Skeletal muscle satellite cell (primary cell): ENCODE results near the gene IFT88.
"Not testable (repeated sequence)": the region's sequence is repeated elsewhere in the genome, so short reads cannot be mapped to it uniquely, and the experiment has no call there.

Source experiments
- H3K27me3 ChIP-seq: 2 replicates; pipeline ENCODE4 v1.7.0; 2013; ENCODE audit warnings: low read length; ENCODE audit not compliant: control insufficient read depth, insufficient read depth
- H3K36me3 ChIP-seq: 2 replicates; pipeline ENCODE4 v1.7.0; 2013; ENCODE audit warnings: mild to moderate bottlenecking, control low read depth, low read length; ENCODE audit not compliant: insufficient read depth
- H3K4me1 ChIP-seq: 2 replicates; pipeline ENCODE4 v1.7.0; 2013; ENCODE audit warnings: low read length; ENCODE audit not compliant: control insufficient read depth, insufficient read depth
- H3K4me2 ChIP-seq: 2 replicates; pipeline ENCODE4 v1.7.0; 2013; ENCODE audit warnings: mild to moderate bottlenecking, low read length
- H3K4me3 ChIP-seq: 2 replicates; pipeline ENCODE4 v1.7.0; 2013; ENCODE audit warnings: low read length
- H3K9ac ChIP-seq: 2 replicates; pipeline ENCODE4 v1.7.0; 2013; ENCODE audit warnings: mild to moderate bottlenecking, low read depth, low read length, moderate library complexity
- H3K9me3 ChIP-seq: replicated peaks from 2 replicates; pipeline ENCODE4 v1.7.0; 2013; ENCODE audit warnings: mild to moderate bottlenecking, control low read depth, low read length

The IFT88 gene

DNA sequence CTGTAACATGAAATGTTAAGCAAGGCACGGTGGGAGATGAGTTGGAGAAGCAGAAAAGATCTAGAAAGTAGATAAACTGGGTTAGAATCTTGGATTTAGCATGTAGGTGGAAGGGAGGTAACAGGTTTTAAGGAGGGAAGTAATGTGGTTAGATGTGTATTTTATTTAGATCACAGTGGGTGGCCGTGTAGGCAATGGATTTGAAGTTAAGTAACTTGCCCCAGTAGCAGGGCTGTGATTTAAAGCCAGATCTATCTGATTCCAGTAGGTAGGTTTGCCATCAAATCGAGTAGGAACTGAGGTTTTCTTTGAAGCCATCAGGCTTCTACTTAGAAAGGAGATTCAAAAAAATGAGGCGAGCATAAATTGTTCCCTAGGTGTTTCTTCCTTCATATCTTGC lies 86.0 kb downstream of the IFT88 start:
- H3K9me3 ChIP-seq: no peaks in the 10 kb centered on the region
- H3K4me2 ChIP-seq: no peak overlapping the region
- peaks cover 13% of the 10 kb centered on the region for H3K4me1 ChIP-seq

DNA sequence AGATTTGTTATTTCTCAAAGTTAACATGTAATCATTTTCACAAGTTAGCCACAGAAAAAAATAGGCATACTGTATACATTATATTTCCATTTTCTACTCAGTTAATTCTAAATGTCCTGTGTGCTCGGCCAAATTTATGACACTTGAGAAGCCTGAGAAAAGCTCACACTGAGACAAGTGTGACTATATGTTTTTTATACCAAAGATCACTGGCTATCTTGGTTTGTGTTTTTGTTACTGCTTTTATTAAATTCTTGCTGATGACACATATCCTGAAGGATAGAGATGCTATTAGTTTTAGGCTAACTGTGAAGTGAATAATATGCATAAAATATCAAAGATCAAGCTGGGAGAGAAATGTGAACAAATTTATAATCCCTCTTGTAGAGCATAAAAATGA lies 87.2 kb downstream of the IFT88 start:
- Histone ChIP-seq H3K4me3 (no peak overlapping the region), H3K4me2 (peak overlapping the region; percentile 61), H3K27me3 (no peaks in the 10 kb centered on the region), H3K36me3 (no peaks in the 10 kb centered on the region), H3K4me1 (peaks cover 13% of the 10 kb centered on the region), H3K9ac (peak overlapping the region; percentile 42), H3K9me3 (no peaks in the 10 kb centered on the region)

More for the DNA sequence above, 86.0 kb downstream of the IFT88 start:
- H3K36me3 ChIP-seq: no peaks in the 10 kb centered on the region
- H3K4me3 ChIP-seq: no peak overlapping the region
- H3K9ac ChIP-seq: no peak overlapping the region
- no peaks in the 10 kb centered on the region for H3K27me3 ChIP-seq

DNA sequence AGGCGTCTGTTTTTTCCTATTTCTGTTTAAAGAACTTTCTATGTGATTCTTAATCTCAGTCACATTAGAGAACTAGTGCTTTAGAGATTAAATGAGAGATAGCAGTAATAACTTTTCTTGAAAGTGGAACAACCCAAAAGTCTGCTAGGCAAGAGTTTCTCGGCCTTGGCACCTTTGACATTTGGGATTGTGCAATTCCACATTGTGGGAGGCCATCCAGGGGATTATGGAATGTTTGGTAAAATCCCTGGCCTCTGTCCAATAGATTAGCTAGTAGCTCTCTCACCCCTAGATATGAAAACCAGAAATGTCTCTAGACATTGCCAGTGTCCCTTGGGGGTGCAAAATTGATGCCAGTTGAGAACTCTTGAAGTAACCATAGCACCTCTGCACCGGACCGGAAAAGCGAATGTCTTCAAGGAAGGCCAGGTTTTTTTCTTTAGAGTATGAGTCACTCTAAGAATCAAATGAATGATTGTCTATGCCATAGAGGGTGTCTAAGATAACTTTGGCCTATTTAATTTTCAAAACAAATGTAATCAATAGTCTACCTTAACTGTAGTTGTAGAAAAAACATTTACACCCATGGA lies 91.6 kb downstream of the IFT88 start:
- Histone ChIP-seq H3K9ac (no peak overlapping the region), H3K4me3 (no peak overlapping the region), H3K27me3 (no peaks in the 10 kb centered on the region), H3K9me3 (no peaks in the 10 kb centered on the region), H3K4me1 (peaks cover 13% of the 10 kb centered on the region), H3K36me3 (no peaks in the 10 kb centered on the region), H3K4me2 (no peak overlapping the region)

DNA sequence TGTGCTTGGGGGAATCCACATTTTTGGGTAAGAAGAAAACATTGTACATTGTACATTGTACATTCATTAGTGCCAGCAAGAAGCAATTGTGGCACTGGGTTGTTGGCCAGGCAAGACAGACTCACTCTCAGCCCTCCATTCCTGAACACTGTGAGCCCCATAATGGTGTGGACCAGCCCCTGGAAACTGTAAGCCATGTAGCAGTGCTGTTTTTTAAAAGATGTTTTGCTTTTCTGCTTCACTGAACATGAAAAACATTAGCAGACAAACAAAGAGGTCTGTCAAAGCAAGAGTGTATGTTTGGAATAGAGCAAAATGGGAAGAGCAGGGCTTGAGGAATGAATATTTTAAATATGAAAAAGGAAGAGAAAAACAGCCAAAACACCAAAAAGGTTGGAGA lies 97.4 kb downstream of the IFT88 start:
- Histone ChIP-seq H3K4me3 (no peak overlapping the region), H3K27me3 (no peaks in the 10 kb centered on the region), H3K4me1 (no peaks in the 10 kb centered on the region), H3K4me2 (no peak overlapping the region), H3K9ac (no peak overlapping the region), H3K9me3 (no peaks in the 10 kb centered on the region), H3K36me3 (peaks cover 3% of the 10 kb centered on the region)

DNA sequence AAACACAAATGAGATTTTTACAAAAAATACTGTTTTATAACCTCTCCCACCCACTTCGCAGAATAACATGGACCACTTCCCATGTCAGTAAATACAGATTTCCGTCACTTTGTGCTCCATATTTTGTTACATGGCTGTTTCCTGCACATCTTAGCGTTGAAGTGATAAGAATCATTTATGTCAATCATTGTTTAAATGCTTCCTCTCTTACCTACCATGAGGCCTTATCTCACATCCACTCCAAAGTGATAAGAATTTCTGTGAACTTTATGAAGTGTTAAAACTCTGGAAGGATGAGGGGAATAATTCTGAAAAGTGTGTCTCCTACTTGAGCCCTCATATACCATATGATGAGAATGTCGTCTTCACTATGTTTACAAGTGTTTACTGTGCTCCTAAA lies 100.0 kb downstream of the IFT88 start:
- no peak overlapping the region for H3K4me3 ChIP-seq
- no peaks in the 10 kb centered on the region for H3K9me3 ChIP-seq
- no peak overlapping the region for H3K9ac ChIP-seq
- H3K27me3 ChIP-seq: no peaks in the 10 kb centered on the region
- no peaks in the 10 kb centered on the region for H3K4me1 ChIP-seq
- H3K36me3 ChIP-seq: peaks cover 3% of the 10 kb centered on the region
- no peak overlapping the region for H3K4me2 ChIP-seq

DNA sequence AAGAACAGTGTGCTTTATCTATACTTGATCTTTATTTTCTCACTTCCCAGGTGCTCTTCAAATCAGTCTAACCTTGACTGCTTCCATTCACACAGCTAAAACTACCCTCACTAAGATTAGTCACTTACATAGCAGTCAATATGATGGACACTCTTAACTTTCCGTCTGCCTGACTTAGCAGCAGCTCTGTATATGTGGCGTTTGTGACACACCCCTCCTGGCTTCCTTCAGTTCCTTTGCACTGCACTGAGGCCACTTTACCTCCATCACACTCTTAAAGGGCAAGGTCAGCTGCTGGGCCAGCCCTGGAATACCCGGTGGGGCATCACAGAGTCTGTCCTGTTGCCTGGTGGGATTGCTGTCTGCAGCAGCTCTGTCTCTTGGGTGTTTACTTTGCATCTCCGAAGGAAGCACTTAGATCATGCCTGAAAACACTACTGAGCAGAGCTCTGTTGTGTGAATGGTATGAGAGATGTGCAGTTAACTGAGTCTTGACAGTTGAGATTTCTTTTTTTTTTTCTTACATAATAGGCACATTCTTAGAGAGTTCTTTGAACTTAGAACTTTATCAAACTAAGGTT lies 101.0 kb downstream of the IFT88 start:
- no peak overlapping the region for H3K4me3 ChIP-seq
- no peak overlapping the region for H3K9ac ChIP-seq
- H3K4me2 ChIP-seq: no peak overlapping the region
- no peaks in the 10 kb centered on the region for H3K27me3 ChIP-seq
- H3K9me3 ChIP-seq: no peaks in the 10 kb centered on the region
- no peaks in the 10 kb centered on the region for H3K4me1 ChIP-seq
- peaks cover 3% of the 10 kb centered on the region for H3K36me3 ChIP-seq

DNA sequence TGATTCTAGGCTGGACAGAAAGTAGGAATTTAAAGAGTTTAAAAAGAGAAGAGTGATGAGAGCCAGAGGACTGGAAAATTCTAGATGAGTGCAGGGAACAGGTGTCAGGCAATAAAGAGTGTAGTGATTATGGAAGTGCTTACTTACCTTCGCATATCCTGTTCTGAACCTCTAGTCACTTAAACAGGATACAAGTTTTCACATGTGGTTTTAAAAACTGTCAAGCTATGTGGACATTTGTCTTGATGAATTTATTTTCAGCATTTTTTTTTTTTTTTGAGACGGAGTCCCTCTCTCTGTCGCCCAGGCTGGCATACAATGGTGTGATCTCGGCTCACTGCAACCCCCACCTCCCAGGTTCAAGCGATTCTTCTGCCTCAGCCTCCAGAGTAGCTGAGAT lies 102.2 kb downstream of the IFT88 start:
- no peak overlapping the region for H3K9ac ChIP-seq
- peaks cover 3% of the 10 kb centered on the region for H3K36me3 ChIP-seq
- no peaks in the 10 kb centered on the region for H3K27me3 ChIP-seq
- no peak overlapping the region for H3K4me3 ChIP-seq
- H3K4me2 ChIP-seq: no peak overlapping the region
- H3K4me1 ChIP-seq: no peaks in the 10 kb centered on the region
- no peaks in the 10 kb centered on the region for H3K9me3 ChIP-seq

DNA sequence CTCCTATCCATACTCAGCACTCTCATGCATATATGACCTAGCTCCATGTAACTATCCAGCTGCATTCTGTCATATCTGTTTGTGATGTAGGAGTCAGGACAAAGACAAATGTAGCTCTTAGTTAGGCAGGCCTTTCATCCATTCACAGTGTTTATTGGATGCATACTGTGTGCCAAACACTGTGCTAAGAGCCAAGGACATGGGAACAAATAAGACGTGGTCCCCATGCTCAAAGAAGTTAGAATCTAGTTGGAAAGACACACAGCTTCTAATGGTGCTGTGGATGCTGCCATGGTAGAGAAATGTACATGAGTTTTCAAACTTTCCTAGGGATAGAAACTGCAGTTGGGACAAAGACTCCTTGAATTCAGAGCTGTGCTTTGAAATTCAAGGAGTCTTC lies 104.8 kb downstream of the IFT88 start:
- Histone ChIP-seq H3K36me3 (peaks cover 3% of the 10 kb centered on the region), H3K4me1 (no peaks in the 10 kb centered on the region), H3K27me3 (no peaks in the 10 kb centered on the region), H3K4me3 (no peak overlapping the region), H3K4me2 (no peak overlapping the region), H3K9me3 (no peaks in the 10 kb centered on the region), H3K9ac (no peak overlapping the region)

DNA sequence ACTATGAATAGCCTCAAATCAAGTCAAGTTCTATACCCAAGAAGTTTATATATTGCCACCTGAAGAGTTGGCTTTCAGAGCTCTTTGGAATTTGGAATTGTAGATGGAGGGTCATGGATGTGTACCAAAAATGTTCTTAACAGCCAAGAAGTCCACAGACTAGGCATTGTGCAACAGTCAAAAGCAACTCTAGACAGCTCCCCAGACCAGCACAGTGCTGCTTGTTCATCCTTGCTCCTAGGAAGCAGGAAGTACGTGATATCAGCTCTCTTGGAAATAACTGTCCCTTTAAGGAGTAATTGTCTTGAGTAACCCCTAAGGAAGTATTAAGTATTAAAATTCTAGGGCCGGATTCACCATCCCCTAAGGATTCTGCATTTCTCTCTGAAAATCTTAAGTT lies 105.8 kb downstream of the IFT88 start:
- Histone ChIP-seq H3K9me3 (no peaks in the 10 kb centered on the region), H3K4me3 (no peak overlapping the region), H3K4me1 (no peaks in the 10 kb centered on the region), H3K9ac (no peak overlapping the region), H3K4me2 (no peak overlapping the region), H3K27me3 (no peaks in the 10 kb centered on the region), H3K36me3 (peaks cover 2% of the 10 kb centered on the region)

DNA sequence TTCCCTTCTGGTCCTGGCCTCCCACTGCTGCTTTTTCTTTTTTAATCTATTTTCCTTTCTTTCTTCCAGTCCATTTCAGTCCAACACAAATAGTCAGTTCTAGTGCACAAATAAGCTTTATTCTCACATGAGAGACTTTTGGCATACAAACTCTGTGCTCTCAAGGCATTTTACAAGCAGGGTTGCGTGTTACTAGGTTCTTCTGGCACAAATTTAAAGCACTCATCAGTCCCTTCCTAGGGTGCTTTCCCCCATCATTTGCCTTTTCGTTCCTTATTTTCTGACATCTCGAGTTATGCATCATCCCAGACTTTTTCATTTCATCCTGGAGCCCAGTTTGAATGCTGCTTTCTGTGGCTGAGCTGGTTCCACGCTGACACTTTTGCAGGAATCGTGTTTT lies 106.8 kb downstream of the IFT88 start:
- Histone ChIP-seq H3K4me3 (no peak overlapping the region), H3K27me3 (no peaks in the 10 kb centered on the region), H3K9me3 (no peaks in the 10 kb centered on the region), H3K36me3 (no peaks in the 10 kb centered on the region), H3K9ac (no peak overlapping the region), H3K4me1 (no peaks in the 10 kb centered on the region), H3K4me2 (no peak overlapping the region)

DNA sequence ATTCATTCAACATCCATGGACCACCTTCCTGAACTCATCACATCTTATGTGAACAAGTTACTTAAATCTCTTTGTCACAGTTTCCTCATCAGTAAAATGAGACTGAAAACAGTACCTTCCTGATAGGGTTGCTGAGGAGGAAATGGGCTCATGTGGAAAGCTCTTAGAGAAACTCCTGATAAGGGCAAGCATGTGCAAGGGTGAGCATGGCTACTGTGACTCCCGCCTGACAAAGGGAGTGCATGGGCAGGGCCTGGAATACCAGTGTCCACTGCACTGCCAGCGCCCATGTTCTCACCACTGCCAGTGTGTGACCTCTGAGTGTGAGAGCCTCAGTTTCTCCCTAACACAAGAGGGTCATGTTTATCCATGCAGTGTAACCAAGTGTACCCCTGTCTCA lies 109.3 kb downstream of the IFT88 start:
- Histone ChIP-seq H3K36me3 (no peaks in the 10 kb centered on the region), H3K4me3 (no peak overlapping the region), H3K4me1 (peaks cover 1% of the 10 kb centered on the region), H3K9me3 (no peaks in the 10 kb centered on the region), H3K4me2 (no peak overlapping the region), H3K9ac (no peak overlapping the region), H3K27me3 (no peaks in the 10 kb centered on the region)

DNA sequence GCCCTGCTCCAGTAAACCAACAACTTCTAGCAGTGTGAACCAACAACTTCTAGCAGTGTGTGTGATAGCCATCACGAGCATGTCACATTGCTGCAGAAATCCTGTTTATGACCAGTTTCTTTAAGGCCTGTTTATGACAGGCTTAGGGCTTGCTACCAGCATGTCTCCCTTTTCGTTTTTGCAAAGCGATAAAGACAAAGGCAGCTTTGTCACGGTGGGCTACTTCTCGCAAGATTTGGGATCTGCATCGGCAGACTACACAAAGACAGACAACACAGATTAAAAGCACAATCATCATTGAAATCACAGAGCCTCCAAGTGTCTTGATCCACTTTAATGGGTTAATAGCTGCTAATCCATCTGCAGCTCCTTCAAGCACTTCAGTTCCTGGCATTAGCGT lies 111.6 kb downstream of the IFT88 start:
- peaks cover 10% of the 10 kb centered on the region for H3K4me1 ChIP-seq
- H3K4me3 ChIP-seq, H3K9me3 ChIP-seq, H3K4me2 ChIP-seq, H3K36me3 ChIP-seq, H3K27me3 ChIP-seq, H3K9ac ChIP-seq: not testable (repeated sequence)
